BJ (cell line): Measurements from ENCODE around the gene RNF225. TPM values are rescaled to one million over a fixed set of nuclear protein-coding genes. Genes with fewer than 3 reads are reported as not detected.

Experiments used
- CTCF ChIA-PET: fragments of 350-600 bp; formaldehyde crosslinking; extraction: SDS; loops from one replicate; lab custom pipeline; 2021; ENCODE audit warnings: antibody characterized with exemption, inconsistent platforms; lab: Yijun Ruan, JAX
- POLR2A ChIA-PET: fragments of 300-600 bp; sonication (Branson Sonifier 250); formaldehyde crosslinking; extraction: SDS; loops from one replicate; lab custom pipeline; 2021; ENCODE audit warnings: antibody characterized with exemption; lab: Charles Lee
- DNase-seq: peaks from one replicate; pipeline ENCODE4 v3.0.0-alpha.2; 2011; ENCODE audit warnings: low read depth
- H3K27me3 ChIP-seq: 2 replicates; pipeline ENCODE4 v1.6.0; 2011; ENCODE audit warnings: low read length; ENCODE audit not compliant: control insufficient read depth, insufficient read depth
- H3K36me3 ChIP-seq: 2 replicates; pipeline ENCODE4 v1.5.1; 2011; ENCODE audit warnings: low read length; ENCODE audit not compliant: control insufficient read depth, insufficient read depth
- H3K4me3 ChIP-seq: 2 replicates; pipeline ENCODE4 v1.5.1; 2011; ENCODE audit warnings: low read depth, mild to moderate bottlenecking, control low read depth, low read length
- polyA plus RNA-seq: library from polyadenylated mRNA; depleted of rRNA; stranded (reverse); fragments of >200 nt; gene quantifications from 2 replicates; pipeline ENCODE4 v1.2.3, GENCODE V29; 2011
- TF ChIP-seq, protein P1 (sequence below): IDR thresholded peaks from 2 replicates; pipeline ENCODE4 v1.5.1; 2011; ENCODE audit warnings: low read depth, mild to moderate bottlenecking, control low read depth, inconsistent platforms, low read length, moderate library complexity; ENCODE audit not compliant: insufficient read depth

The RNF225 gene
- polyA plus RNA-seq, 1 experiment, result not detected

- ChIA-PET POLR2A (no interaction called here), CTCF (no interaction called here)
- H3K27me3 ChIP-seq, result no peaks in the 10 kb centered on the region
- no peak for DNase-seq
- TF ChIP-seq, protein P1, sequence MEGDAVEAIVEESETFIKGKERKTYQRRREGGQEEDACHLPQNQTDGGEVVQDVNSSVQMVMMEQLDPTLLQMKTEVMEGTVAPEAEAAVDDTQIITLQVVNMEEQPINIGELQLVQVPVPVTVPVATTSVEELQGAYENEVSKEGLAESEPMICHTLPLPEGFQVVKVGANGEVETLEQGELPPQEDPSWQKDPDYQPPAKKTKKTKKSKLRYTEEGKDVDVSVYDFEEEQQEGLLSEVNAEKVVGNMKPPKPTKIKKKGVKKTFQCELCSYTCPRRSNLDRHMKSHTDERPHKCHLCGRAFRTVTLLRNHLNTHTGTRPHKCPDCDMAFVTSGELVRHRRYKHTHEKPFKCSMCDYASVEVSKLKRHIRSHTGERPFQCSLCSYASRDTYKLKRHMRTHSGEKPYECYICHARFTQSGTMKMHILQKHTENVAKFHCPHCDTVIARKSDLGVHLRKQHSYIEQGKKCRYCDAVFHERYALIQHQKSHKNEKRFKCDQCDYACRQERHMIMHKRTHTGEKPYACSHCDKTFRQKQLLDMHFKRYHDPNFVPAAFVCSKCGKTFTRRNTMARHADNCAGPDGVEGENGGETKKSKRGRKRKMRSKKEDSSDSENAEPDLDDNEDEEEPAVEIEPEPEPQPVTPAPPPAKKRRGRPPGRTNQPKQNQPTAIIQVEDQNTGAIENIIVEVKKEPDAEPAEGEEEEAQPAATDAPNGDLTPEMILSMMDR, result no peak
- H3K4me3 ChIP-seq, result no peak overlapping the region
- peaks cover 16% of the 10 kb centered on the region for H3K36me3 ChIP-seq
These were observed 2.1 kb downstream of the RNF225 start for GRCh38 chr19:58397533-58398037.

- Histone ChIP-seq H3K36me3 (peaks cover 12% of the 10 kb centered on the region), H3K27me3 (no peaks in the 10 kb centered on the region), H3K4me3 (no peak overlapping the region)
- TF ChIP-seq, protein P1, result no peak
- ChIA-PET CTCF (no interaction called here), POLR2A (no interaction called here)
- no peak for DNase-seq
These were observed 2.6 kb downstream of the RNF225 start for GRCh38 chr19:58398087-58398486.

- TF ChIP-seq, protein P1, result no peak
These were observed 3.1 kb downstream of the RNF225 start for GRCh38 chr19:58398545-58398944.

GRCh38 chr19:58399903-58400302 lies 4.4 kb downstream of the RNF225 start:
- POLR2A ChIA-PET, result no interaction called here
- Histone ChIP-seq H3K36me3 (peaks cover 2% of the 10 kb centered on the region), H3K4me3 (no peak overlapping the region), H3K27me3 (no peaks in the 10 kb centered on the region)
- no peak for DNase-seq
- TF ChIP-seq, protein P1, result no peak
- CTCF ChIA-PET, result no interaction called here

More at GRCh38 chr19:58398545-58398944, 3.1 kb downstream of the RNF225 start:
- ChIA-PET POLR2A (no interaction called here), CTCF (no interaction called here)
- Histone ChIP-seq H3K4me3 (no peak overlapping the region), H3K27me3 (no peaks in the 10 kb centered on the region), H3K36me3 (peaks cover 9% of the 10 kb centered on the region)
- no peak for DNase-seq

DNA sequence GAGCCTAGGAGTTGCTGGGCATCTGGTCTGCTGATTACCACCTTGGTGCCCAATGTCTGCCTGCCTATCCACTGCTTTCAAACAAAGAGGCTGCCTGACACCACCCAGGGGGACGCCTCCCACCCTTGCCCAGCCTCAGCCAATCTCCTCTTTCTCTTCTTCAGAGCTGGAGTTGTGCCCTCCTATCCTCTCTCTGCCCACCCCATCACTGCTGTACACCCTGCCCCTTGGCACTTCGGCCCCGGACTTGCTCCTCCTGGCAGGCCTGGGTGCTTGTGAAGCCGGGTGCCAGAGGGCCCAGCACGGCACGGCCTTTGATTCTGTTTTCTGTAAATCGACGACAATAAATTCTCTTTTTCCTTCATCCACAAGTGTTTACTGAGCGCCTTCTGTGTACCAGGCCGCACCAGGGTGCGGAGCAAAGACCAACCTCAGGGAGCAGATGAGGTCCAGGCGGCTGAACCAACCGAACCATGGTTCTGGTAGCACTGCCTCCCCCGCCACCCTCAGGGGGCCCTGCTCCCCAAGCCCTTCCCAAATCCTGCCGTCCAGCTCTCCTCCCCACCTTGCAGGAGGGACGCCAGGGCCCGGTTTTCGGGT lies 5.0 kb downstream of the RNF225 start:
- no peaks in the 10 kb centered on the region for H3K36me3 ChIP-seq
- TF ChIP-seq, protein P1, result no peak
- POLR2A ChIA-PET, result no interaction called here
- no peak for DNase-seq
- CTCF ChIA-PET, result no interaction called here
- H3K4me3 ChIP-seq, result peak overlapping the region; percentile 50
- no peaks in the 10 kb centered on the region for H3K27me3 ChIP-seq
